ENCODE data around the gene FHL1. TPM values are rescaled to one million over a fixed set of nuclear protein-coding genes. Genes with fewer than 3 reads are reported as not detected.
"Not testable (repeated sequence)": the region's sequence is repeated elsewhere in the genome, so short reads cannot be mapped to it uniquely, and the experiment has no call there.

The FHL1 gene
- total RNA-seq, 1 donor from 2014 or later = 90.6 TPM

GRCh38 chrX:136209016-136209738, 61.8 kb downstream of the FHL1 start:
- DNase-seq (ENCODE audit: low read depth in 2 of 2) = peak in 1 of 2 donors; percentile 73

GRCh38 chrX:136209751-136210150, 62.4 kb downstream of the FHL1 start:
- DNase-seq (ENCODE audit: low read depth in 2 of 2) = peak; percentile 33 to 80

GRCh38 chrX:136210243-136210642, 62.9 kb downstream of the FHL1 start:
- no peak for DNase-seq (ENCODE audit: low read depth in 2 of 2)

GRCh38 chrX:136210806-136211205, 63.5 kb downstream of the FHL1 start:
- DNase-seq (ENCODE audit: low read depth in 2 of 2) = no peak

- DNase-seq (ENCODE audit: low read depth in 2 of 2) = no peak
Measured at GRCh38 chrX:136211766-136212556, 64.6 kb downstream of the FHL1 start.

- no peak for DNase-seq (ENCODE audit: low read depth in 2 of 2)
Measured at GRCh38 chrX:136212557-136213111, 65.3 kb downstream of the FHL1 start.

GRCh38 chrX:136214551-136214950, 67.2 kb downstream of the FHL1 start:
- DNase-seq (ENCODE audit: low read depth in 2 of 2) = peak; percentile 92 to 96

GRCh38 chrX:136215559-136215958, 68.2 kb downstream of the FHL1 start:
- DNase-seq (ENCODE audit: low read depth in 2 of 2) = no peak

GRCh38 chrX:136219893-136220292, 72.6 kb downstream of the FHL1 start:
- peak; percentile 45 to 58 for DNase-seq (ENCODE audit: low read depth in 2 of 2)

GRCh38 chrX:136220540-136220939, 73.2 kb downstream of the FHL1 start:
- peak in 1 of 2 donors; percentile 53 for DNase-seq (ENCODE audit: low read depth in 2 of 2)

GRCh38 chrX:136220951-136221350, 73.6 kb downstream of the FHL1 start:
- DNase-seq (ENCODE audit: low read depth in 2 of 2) = no peak

GRCh38 chrX:136221851-136222513, 74.6 kb downstream of the FHL1 start:
- DNase-seq (ENCODE audit: low read depth in 2 of 2) = no peak

GRCh38 chrX:136227074-136227473, 79.7 kb downstream of the FHL1 start:
- DNase-seq (ENCODE audit: low read depth in 2 of 2) = no peak

GRCh38 chrX:136227948-136228838, 80.9 kb downstream of the FHL1 start:
- DNase-seq (ENCODE audit: low read depth in 2 of 2) = peak in 1 of 2 donors; percentile 53

GRCh38 chrX:136228839-136229207, 81.5 kb downstream of the FHL1 start:
- DNase-seq (ENCODE audit: low read depth in 2 of 2) = no peak

- DNase-seq (ENCODE audit: low read depth in 2 of 2) = no peak
Measured at GRCh38 chrX:136237074-136237473, 89.7 kb downstream of the FHL1 start.

- not testable (repeated sequence) for DNase-seq (ENCODE audit: low read depth in 2 of 2)
Measured at GRCh38 chrX:136237849-136238248, 90.5 kb downstream of the FHL1 start.

- no peak for DNase-seq (ENCODE audit: low read depth in 2 of 2)
Measured at GRCh38 chrX:136246201-136246600, 98.9 kb downstream of the FHL1 start.

GRCh38 chrX:136250191-136251040, 103.1 kb downstream of the FHL1 start:
- DNase-seq (ENCODE audit: low read depth in 2 of 2) = no peak

All from dermis microvascular lymphatic vessel endothelial cell (primary cell).